DOHH2 (cell line): ENCODE results near the gene SHROOM3.

ENCODE experiments used
- H3F3A ChIP-seq: fragments of 200-600 bp; sonication (generic), shearing (Covaris generic); 2 replicates; pipeline ENCODE4 v1.6.0; 2016; ENCODE audit warnings: antibody characterized with exemption, mild to moderate bottlenecking; ENCODE audit not compliant: control insufficient read depth, insufficient read depth
- H3K27ac ChIP-seq: fragments of 200-600 bp; sonication (generic); 2 replicates; pipeline ENCODE4 v1.5.1; 2014; ENCODE audit warnings: low read depth, mild to moderate bottlenecking, low read length, moderate library complexity
- H3K27me3 ChIP-seq: fragments of 200-600 bp; sonication (generic); 2 replicates; pipeline ENCODE4 v1.6.1; 2014; ENCODE audit warnings: mild to moderate bottlenecking, low read length, mixed read lengths; ENCODE audit not compliant: control insufficient read depth
- H3K36me3 ChIP-seq: fragments of 200-600 bp; sonication (generic); 2 replicates; pipeline ENCODE4 v1.6.1; 2014; ENCODE audit warnings: mild to moderate bottlenecking, low read length, moderate library complexity, mixed read lengths; ENCODE audit not compliant: control insufficient read depth
- H3K4me1 ChIP-seq: fragments of 200-600 bp; sonication (generic); 2 replicates; pipeline ENCODE4 v1.6.1; 2014; ENCODE audit warnings: mild to moderate bottlenecking, low read length, mixed read lengths; ENCODE audit not compliant: control insufficient read depth
- H3K4me2 ChIP-seq: fragments of 200-600 bp; sonication (generic); 2 replicates; pipeline ENCODE4 v1.6.0; 2014; ENCODE audit warnings: mild to moderate bottlenecking, low read length, moderate library complexity
- H3K4me3 ChIP-seq: fragments of 200-600 bp; sonication (generic); 2 replicates; pipeline ENCODE4 v1.5.1; 2014; ENCODE audit warnings: mild to moderate bottlenecking, low read length, mixed read lengths
- H3K79me2 ChIP-seq: fragments of 200-600 bp; sonication (generic); 2 replicates; pipeline ENCODE4 v1.6.1; 2014; ENCODE audit warnings: mild to moderate bottlenecking, low read length, mixed read lengths; ENCODE audit not compliant: control insufficient read depth
- H3K9me2 ChIP-seq: fragments of 200-600 bp; sonication (generic); replicated peaks from 2 replicates; pipeline ENCODE4 v1.6.1; 2014; ENCODE audit warnings: mild to moderate bottlenecking, low read length, mixed read lengths; ENCODE audit not compliant: control insufficient read depth
- H3K9me3 ChIP-seq: fragments of 200-600 bp; sonication (generic); 2 replicates; pipeline ENCODE4 v1.6.1; 2014; ENCODE audit warnings: antibody characterized with exemption, low read length, mixed read lengths; ENCODE audit not compliant: control insufficient read depth, insufficient read depth
- H4K20me1 ChIP-seq: fragments of 200-600 bp; sonication (generic); 2 replicates; pipeline ENCODE4 v1.6.0; 2014; ENCODE audit warnings: low read depth, mild to moderate bottlenecking, antibody characterized with exemption, low read length, moderate library complexity; ENCODE audit not compliant: control insufficient read depth, insufficient read depth
- EZH2phosphoT487 ChIP-seq: fragments of 200-600 bp; sonication (generic); IDR thresholded peaks from 2 replicates; pipeline ENCODE4 v1.6.1; 2017; ENCODE audit warnings: borderline replicate concordance, mild to moderate bottlenecking, antibody characterized with exemption, low read length, moderate library complexity, mixed read lengths
- TF ChIP-seq, protein P1 (sequence below): fragments of 200-600 bp; sonication (generic); IDR thresholded peaks from one replicate; pipeline ENCODE4 v1.5.1; 2014; ENCODE audit warnings: antibody characterized with exemption, mild to moderate bottlenecking, low read depth, low read length; ENCODE audit not compliant: poor library complexity, severe bottlenecking

SHROOM3 gene

DNA sequence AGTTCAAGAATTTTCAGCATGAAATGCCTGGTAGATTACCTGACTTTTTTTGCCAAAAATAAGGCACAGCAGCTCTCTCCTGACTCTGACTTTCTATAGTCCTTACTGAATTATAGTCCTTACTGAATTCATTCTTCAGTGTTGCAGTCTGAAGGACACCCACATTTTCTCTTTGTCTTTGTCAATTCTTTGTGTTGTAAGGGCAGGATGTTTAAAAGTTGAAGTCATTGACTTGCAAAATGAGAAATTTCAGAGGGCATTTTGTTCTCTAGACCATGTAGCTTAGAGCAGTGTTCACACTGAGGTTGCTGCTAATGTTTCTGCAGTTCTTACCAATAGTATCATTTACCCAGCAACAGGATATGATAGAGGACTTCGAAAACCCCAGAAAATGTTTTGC is 295.0 kb downstream of the SHROOM3 start:
- H3K9me2 ChIP-seq = no peaks in the 10 kb centered on the region

DNA sequence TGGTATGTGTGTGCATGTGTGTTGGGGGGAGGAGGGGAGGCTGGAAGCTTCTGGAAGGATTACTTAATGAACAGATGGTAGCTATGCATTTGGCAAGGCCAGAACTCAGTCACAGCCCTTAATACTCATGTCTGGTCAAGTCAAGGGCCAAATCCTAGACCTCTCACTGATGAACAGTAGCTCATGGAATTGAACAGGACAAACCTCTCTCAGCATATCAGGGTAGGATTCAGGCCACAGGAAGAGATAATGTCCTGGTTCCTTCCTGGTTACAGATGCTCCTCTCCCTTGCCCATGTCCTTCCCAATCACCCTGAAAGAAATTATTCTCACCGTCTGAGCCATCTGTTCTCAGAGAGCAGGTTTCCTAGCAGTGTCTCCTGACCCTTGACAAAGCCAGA is 297.2 kb downstream of the SHROOM3 start:
- H3K4me2 ChIP-seq = no peak overlapping the region
- no peaks in the 10 kb centered on the region for H3K79me2 ChIP-seq
- no peak for TF ChIP-seq EZH2phosphoT487
- TF ChIP-seq, protein P1, sequence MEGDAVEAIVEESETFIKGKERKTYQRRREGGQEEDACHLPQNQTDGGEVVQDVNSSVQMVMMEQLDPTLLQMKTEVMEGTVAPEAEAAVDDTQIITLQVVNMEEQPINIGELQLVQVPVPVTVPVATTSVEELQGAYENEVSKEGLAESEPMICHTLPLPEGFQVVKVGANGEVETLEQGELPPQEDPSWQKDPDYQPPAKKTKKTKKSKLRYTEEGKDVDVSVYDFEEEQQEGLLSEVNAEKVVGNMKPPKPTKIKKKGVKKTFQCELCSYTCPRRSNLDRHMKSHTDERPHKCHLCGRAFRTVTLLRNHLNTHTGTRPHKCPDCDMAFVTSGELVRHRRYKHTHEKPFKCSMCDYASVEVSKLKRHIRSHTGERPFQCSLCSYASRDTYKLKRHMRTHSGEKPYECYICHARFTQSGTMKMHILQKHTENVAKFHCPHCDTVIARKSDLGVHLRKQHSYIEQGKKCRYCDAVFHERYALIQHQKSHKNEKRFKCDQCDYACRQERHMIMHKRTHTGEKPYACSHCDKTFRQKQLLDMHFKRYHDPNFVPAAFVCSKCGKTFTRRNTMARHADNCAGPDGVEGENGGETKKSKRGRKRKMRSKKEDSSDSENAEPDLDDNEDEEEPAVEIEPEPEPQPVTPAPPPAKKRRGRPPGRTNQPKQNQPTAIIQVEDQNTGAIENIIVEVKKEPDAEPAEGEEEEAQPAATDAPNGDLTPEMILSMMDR = no peak
- no peaks in the 10 kb centered on the region for H4K20me1 ChIP-seq
- H3K9me2 ChIP-seq = no peaks in the 10 kb centered on the region
- H3K27ac ChIP-seq = no peak overlapping the region
- no peaks in the 10 kb centered on the region for H3K36me3 ChIP-seq
- no peaks in the 10 kb centered on the region for H3K9me3 ChIP-seq
- H3K27me3 ChIP-seq = peaks cover 25% of the 10 kb centered on the region
- no peaks in the 10 kb centered on the region for H3F3A ChIP-seq
- no peak overlapping the region for H3K4me3 ChIP-seq
- H3K4me1 ChIP-seq = no peaks in the 10 kb centered on the region

More for the DNA sequence above, 295.0 kb downstream of the SHROOM3 start:
- Histone ChIP-seq H3K27ac (no peak overlapping the region), H3K27me3 (peaks cover 23% of the 10 kb centered on the region), H4K20me1 (no peaks in the 10 kb centered on the region), H3K9me3 (no peaks in the 10 kb centered on the region), H3F3A (no peaks in the 10 kb centered on the region), H3K4me2 (no peak overlapping the region), H3K4me1 (no peaks in the 10 kb centered on the region), H3K36me3 (no peaks in the 10 kb centered on the region), H3K4me3 (no peak overlapping the region), H3K79me2 (no peaks in the 10 kb centered on the region)
- no peak for TF ChIP-seq EZH2phosphoT487
- TF ChIP-seq, protein P1 = no peak

DNA sequence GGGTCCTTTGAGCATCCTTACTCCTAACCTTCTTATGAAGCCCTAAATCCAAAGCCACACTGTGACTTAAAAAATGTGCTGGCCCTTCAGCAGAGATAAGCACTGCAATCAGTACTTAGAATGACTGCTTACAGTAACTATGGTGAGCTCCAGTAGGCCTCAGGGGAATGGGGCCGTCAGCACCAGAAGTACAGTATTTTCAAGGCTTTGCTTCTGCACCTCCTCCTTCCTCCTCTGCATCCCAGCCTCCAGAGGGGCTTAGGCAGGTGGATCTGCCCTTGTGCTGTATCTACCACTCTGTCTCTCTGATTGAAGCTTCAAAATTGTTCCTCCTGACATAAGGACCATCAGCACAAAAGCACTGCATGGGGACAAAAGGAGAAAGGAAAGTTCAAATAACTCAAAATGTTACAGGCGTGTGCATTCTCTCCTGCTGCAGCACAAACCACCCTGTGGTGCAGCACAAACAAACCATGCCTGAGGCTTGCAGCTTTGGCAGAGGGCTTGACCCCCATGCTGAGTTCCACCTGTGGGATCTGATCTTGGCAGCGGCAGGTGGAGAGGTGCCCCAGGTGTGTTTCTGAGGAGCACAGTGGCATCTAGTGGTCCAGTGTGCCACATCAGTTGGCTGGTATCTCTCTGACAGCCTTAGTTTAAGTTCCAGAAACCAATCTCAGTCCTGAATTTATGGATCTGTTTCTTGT is 298.2 kb downstream of the SHROOM3 start:
- Histone ChIP-seq H3K79me2 (no peaks in the 10 kb centered on the region), H3K27me3 (peaks cover 24% of the 10 kb centered on the region), H3K4me3 (no peak overlapping the region), H3K4me1 (no peaks in the 10 kb centered on the region), H3F3A (no peaks in the 10 kb centered on the region), H3K9me3 (no peaks in the 10 kb centered on the region), H3K27ac (no peak overlapping the region), H3K4me2 (no peak overlapping the region), H3K9me2 (no peaks in the 10 kb centered on the region), H4K20me1 (no peaks in the 10 kb centered on the region), H3K36me3 (no peaks in the 10 kb centered on the region)
- no peak for TF ChIP-seq EZH2phosphoT487
- TF ChIP-seq, protein P1 = peak; percentile 35

DNA sequence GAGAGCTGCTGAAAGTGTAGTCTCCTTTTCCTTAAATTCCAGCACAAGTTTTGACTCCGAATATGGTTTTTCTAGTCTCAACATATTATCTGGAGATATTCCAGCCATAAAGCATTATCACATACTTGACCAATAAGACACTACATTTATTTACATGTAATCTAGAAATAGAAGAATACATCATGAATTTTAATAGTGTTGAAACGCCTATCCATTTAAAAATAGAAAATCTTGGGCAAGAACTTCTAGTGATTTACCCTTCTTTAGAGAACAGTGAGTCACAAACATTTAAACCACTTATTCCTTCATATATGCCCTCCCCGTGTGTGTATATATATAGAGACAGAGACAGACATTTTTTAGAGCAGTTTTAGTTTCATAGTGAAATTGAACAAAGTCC is 301.4 kb downstream of the SHROOM3 start:
- Histone ChIP-seq H3K9me3 (no peaks in the 10 kb centered on the region), H3K27me3 (peaks cover 7% of the 10 kb centered on the region; the same call in 1 of the 2 replicates), H3K4me3 (no peak overlapping the region), H3K4me1 (no peaks in the 10 kb centered on the region), H3F3A (no peaks in the 10 kb centered on the region), H3K4me2 (no peak overlapping the region), H3K27ac (no peak overlapping the region), H3K79me2 (no peaks in the 10 kb centered on the region), H3K36me3 (no peaks in the 10 kb centered on the region), H4K20me1 (no peaks in the 10 kb centered on the region), H3K9me2 (no peaks in the 10 kb centered on the region)
- TF ChIP-seq EZH2phosphoT487 = no peak
- TF ChIP-seq, protein P1 = no peak
